OCI-LY1 (cell line): Measurements from ENCODE around the gene LRMDA.

Experiments
- CTCF ChIP-seq: fragments of 200-600 bp; sonication (generic), shearing (Covaris generic); IDR thresholded peaks from 2 replicates; pipeline ENCODE4 v1.5.1; 2017; ENCODE audit warnings: mild to moderate bottlenecking, antibody characterized with exemption, low read length, moderate library complexity, mixed read lengths
- EZH2 ChIP-seq: fragments of 200-600 bp; sonication (generic), shearing (Covaris generic); IDR thresholded peaks from 2 replicates; pipeline ENCODE4 v1.8.0; 2017; ENCODE audit warnings: borderline replicate concordance, mixed run types, mild to moderate bottlenecking, antibody characterized with exemption, low read length, moderate library complexity, mixed read lengths

GRCh38 chr10:75619635-75620034 lies 188.2 kb downstream of the LRMDA start:
- TF ChIP-seq CTCF (no peak), EZH2 (no peak)
